Neural progenitor cell (in vitro differentiated cells): ENCODE measurements around the gene SLC39A6. TPM values are rescaled to one million over a fixed set of nuclear protein-coding genes. Genes with fewer than 3 reads are reported as not detected.

ENCODE experiments used
- DNase-seq: peaks from one replicate; pipeline ENCODE4 v3.0.0-alpha.2; 2016; ENCODE audit warnings: low spot score
- H2AFZ ChIP-seq: fragments of 200-600 bp; sonication (generic); replicated peaks from 2 replicates; pipeline ENCODE4 v1.6.1; 2016; ENCODE audit warnings: antibody characterized with exemption
- H3F3A ChIP-seq: fragments of 200-600 bp; sonication (generic); 2 replicates; pipeline ENCODE4 v1.6.1; 2016; ENCODE audit warnings: antibody characterized with exemption, low read depth
- H3K27ac ChIP-seq: fragments of 200-600 bp; sonication (generic); 2 replicates; pipeline ENCODE4 v1.5.1; 2016; ENCODE audit warnings: mild to moderate bottlenecking
- H3K27me3 ChIP-seq: fragments of 200-600 bp; sonication (generic); 2 replicates; pipeline ENCODE4 v1.6.1; 2016; ENCODE audit warnings: mild to moderate bottlenecking, moderate library complexity
- H3K36me3 ChIP-seq: fragments of 200-600 bp; sonication (generic); 2 replicates; pipeline ENCODE4 v1.5.1; 2016
- H3K4me1 ChIP-seq: fragments of 200-600 bp; sonication (generic); 2 replicates; pipeline ENCODE4 v1.6.1; 2016; ENCODE audit warnings: mixed run types
- H3K4me2 ChIP-seq: fragments of 200-600 bp; sonication (generic); 2 replicates; pipeline ENCODE4 v1.6.1; 2016
- H3K4me3 ChIP-seq: fragments of 200-600 bp; sonication (generic); 2 replicates; pipeline ENCODE4 v1.5.1; 2016
- H3K79me2 ChIP-seq: fragments of 200-600 bp; sonication (generic); 2 replicates; pipeline ENCODE4 v1.6.1; 2016; ENCODE audit warnings: low read depth
- H3K9ac ChIP-seq: fragments of 200-600 bp; sonication (generic); 2 replicates; pipeline ENCODE4 v1.6.1; 2016
- H3K9me3 ChIP-seq: fragments of 200-600 bp; sonication (generic); 2 replicates; pipeline ENCODE4 v1.5.1; 2016; ENCODE audit warnings: low read depth
- H4K20me1 ChIP-seq: fragments of 200-600 bp; sonication (generic); 2 replicates; pipeline ENCODE4 v1.6.1; 2016; ENCODE audit warnings: low read depth
- H3K27ac Mint-ChIP-seq: 3 replicates; pipeline ENCODE4 v1.8.0; 2021; ENCODE audit warnings: mixed read lengths
- H3K27me3 Mint-ChIP-seq: 2 replicates; pipeline ENCODE4 v1.8.0; 2022; ENCODE audit warnings: low read depth, mild to moderate bottlenecking, inconsistent platforms, moderate library complexity, mixed read lengths; ENCODE audit not compliant: insufficient read depth
- H3K36me3 Mint-ChIP-seq: 3 replicates; pipeline ENCODE4 v1.8.0; 2021; ENCODE audit warnings: mixed read lengths
- H3K4me1 Mint-ChIP-seq: 3 replicates; pipeline ENCODE4 v1.8.0; 2021; ENCODE audit warnings: mixed read lengths
- H3K4me3 Mint-ChIP-seq: 3 replicates; pipeline ENCODE4 v1.8.0; 2021; ENCODE audit warnings: mild to moderate bottlenecking, moderate library complexity, mixed read lengths
- H3K9me3 Mint-ChIP-seq: 3 replicates; pipeline ENCODE4 v1.8.0; 2020; ENCODE audit warnings: mixed read lengths
- EZH2 ChIP-seq: fragments of 200-600 bp; sonication (generic); IDR thresholded peaks from 2 replicates; pipeline ENCODE4 v1.6.1; 2017; ENCODE audit warnings: antibody characterized with exemption, mild to moderate bottlenecking, moderate library complexity
- EZH2phosphoT487 ChIP-seq: fragments of 200-600 bp; sonication (generic); IDR thresholded peaks from 2 replicates; pipeline ENCODE4 v1.6.1; 2017; ENCODE audit warnings: antibody characterized with exemption
- total RNA-seq: library from RNA; depleted of rRNA; stranded (reverse); fragments of >200 nt; gene quantifications from 2 replicates; pipeline ENCODE4 v1.2.3, GENCODE V29; 2015; ENCODE audit warnings: low replicate concordance
- TF ChIP-seq, protein P1 (sequence below): fragments of 200-600 bp; sonication (generic); IDR thresholded peaks from 2 replicates; pipeline ENCODE4 v1.5.1; 2017; ENCODE audit warnings: antibody characterized with exemption, mild to moderate bottlenecking

SLC39A6 gene
- total RNA-seq, 1 donor from 2014 or later: 92.5 TPM

DNA sequence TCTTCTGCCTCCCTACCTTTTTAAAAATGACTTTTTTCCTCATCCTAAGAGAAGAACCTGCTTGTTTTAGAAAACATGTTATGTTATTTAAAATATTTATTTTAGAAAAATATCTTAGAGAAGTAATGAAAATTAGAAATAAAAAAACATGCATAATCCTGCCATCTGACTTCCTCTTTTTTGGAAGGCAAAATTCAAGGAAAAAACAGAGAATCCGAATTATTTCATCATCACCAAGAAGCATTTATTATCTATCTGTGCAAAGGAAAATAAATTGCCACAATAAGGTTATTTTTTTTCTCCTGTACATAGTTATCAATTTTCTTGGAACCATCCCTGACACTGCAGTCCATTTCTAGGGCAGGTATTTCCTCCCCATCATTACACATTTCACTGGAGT, 14.4 kb downstream of the SLC39A6 start:
- Histone ChIP-seq H3F3A (no peaks in the 10 kb centered on the region), H3K27me3 (no peaks in the 10 kb centered on the region), H2AFZ (no peak overlapping the region), H3K9ac (no peak overlapping the region), H3K36me3 (peaks cover 18% of the 10 kb centered on the region), H3K79me2 (no peaks in the 10 kb centered on the region), H3K4me3 (no peak overlapping the region), H3K4me2 (no peak overlapping the region), H3K27ac (no peak overlapping the region), H3K9me3 (no peaks in the 10 kb centered on the region), H4K20me1 (no peaks in the 10 kb centered on the region), H3K4me1 (no peaks in the 10 kb centered on the region)
- TF ChIP-seq EZH2phosphoT487 (no peak), EZH2 (no peak)
- TF ChIP-seq, protein P1, sequence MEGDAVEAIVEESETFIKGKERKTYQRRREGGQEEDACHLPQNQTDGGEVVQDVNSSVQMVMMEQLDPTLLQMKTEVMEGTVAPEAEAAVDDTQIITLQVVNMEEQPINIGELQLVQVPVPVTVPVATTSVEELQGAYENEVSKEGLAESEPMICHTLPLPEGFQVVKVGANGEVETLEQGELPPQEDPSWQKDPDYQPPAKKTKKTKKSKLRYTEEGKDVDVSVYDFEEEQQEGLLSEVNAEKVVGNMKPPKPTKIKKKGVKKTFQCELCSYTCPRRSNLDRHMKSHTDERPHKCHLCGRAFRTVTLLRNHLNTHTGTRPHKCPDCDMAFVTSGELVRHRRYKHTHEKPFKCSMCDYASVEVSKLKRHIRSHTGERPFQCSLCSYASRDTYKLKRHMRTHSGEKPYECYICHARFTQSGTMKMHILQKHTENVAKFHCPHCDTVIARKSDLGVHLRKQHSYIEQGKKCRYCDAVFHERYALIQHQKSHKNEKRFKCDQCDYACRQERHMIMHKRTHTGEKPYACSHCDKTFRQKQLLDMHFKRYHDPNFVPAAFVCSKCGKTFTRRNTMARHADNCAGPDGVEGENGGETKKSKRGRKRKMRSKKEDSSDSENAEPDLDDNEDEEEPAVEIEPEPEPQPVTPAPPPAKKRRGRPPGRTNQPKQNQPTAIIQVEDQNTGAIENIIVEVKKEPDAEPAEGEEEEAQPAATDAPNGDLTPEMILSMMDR: no peak
- Mint-ChIP-seq H3K4me1 (no peaks in the 10 kb centered on the region), H3K4me3 (no peak overlapping the region), H3K27me3 (no peaks in the 10 kb centered on the region), H3K9me3 (no peaks in the 10 kb centered on the region), H3K27ac (no peak overlapping the region), H3K36me3 (peaks cover 45% of the 10 kb centered on the region)
- DNase-seq: no peak

DNA sequence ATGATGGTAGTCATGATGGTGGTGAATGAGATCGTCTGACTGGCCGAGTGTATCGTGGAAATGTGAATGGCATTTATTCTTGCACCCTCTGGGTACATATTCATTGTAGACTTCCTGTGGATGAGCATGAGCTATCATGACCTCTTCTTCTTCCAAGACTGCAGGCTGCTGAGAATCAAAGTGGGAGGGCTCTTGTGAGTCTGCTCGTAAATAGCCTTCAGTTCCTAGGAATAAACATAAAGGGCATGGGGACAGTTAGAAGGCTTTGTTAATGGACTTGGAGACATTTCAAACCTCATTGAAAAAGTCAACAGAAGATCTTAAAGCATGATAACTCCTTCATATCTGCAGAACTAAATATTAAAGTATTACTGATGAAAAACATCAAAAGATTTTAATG, 14.9 kb downstream of the SLC39A6 start:
- Mint-ChIP-seq H3K9me3 (no peaks in the 10 kb centered on the region), H3K27me3 (no peaks in the 10 kb centered on the region), H3K4me1 (no peaks in the 10 kb centered on the region), H3K27ac (no peak overlapping the region), H3K4me3 (no peak overlapping the region), H3K36me3 (peaks cover 46% of the 10 kb centered on the region)
- Histone ChIP-seq H3K36me3 (peaks cover 19% of the 10 kb centered on the region), H3K4me3 (no peak overlapping the region), H4K20me1 (no peaks in the 10 kb centered on the region), H3K9me3 (no peaks in the 10 kb centered on the region), H3K27ac (no peak overlapping the region), H3K4me2 (no peak overlapping the region), H3K4me1 (no peaks in the 10 kb centered on the region), H2AFZ (no peak overlapping the region), H3K27me3 (no peaks in the 10 kb centered on the region), H3K9ac (no peak overlapping the region), H3K79me2 (no peaks in the 10 kb centered on the region), H3F3A (no peaks in the 10 kb centered on the region)
- no peak for DNase-seq
- TF ChIP-seq EZH2phosphoT487: no peak
- TF ChIP-seq, protein P1: no peak
- no peak for TF ChIP-seq EZH2

DNA sequence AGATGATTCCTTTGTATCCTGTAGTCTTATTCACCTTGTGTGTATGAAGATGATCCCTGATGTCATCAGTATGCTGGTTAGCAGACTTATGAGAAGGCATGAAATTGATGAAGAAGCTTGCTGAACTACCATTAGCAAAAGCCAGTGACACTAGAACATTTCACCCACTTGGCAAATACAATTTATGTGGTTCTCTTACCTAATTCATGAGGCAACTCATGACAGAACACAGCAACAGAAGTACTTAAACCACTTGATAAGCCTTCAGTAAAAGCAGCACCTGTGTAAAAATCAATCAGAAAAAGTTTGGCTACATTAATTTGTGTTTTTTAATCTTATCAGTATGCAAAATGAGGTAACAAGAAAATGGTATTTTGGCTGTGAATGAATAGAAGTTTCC, 16.8 kb downstream of the SLC39A6 start:
- no peaks in the 10 kb centered on the region for H3F3A ChIP-seq
- H3K4me3 ChIP-seq: no peak overlapping the region
- no peaks in the 10 kb centered on the region for H3K4me1 ChIP-seq
- H3K9me3 Mint-ChIP-seq: no peaks in the 10 kb centered on the region
- H3K27me3 Mint-ChIP-seq: no peaks in the 10 kb centered on the region
- no peaks in the 10 kb centered on the region for H3K9me3 ChIP-seq
- H3K4me2 ChIP-seq: no peak overlapping the region
- H3K79me2 ChIP-seq: no peaks in the 10 kb centered on the region
- H3K9ac ChIP-seq: no peak overlapping the region
- H3K36me3 Mint-ChIP-seq: peaks cover 42% of the 10 kb centered on the region
- no peak overlapping the region for H2AFZ ChIP-seq
- H3K27me3 ChIP-seq: no peaks in the 10 kb centered on the region
- H3K27ac ChIP-seq: no peak overlapping the region
- TF ChIP-seq EZH2 (no peak), EZH2phosphoT487 (no peak)
- TF ChIP-seq, protein P1: no peak
- no peaks in the 10 kb centered on the region for H3K4me1 Mint-ChIP-seq
- H4K20me1 ChIP-seq: no peaks in the 10 kb centered on the region
- no peak overlapping the region for H3K27ac Mint-ChIP-seq
- H3K4me3 Mint-ChIP-seq: no peak overlapping the region
- no peak for DNase-seq
- peaks cover 28% of the 10 kb centered on the region for H3K36me3 ChIP-seq

DNA sequence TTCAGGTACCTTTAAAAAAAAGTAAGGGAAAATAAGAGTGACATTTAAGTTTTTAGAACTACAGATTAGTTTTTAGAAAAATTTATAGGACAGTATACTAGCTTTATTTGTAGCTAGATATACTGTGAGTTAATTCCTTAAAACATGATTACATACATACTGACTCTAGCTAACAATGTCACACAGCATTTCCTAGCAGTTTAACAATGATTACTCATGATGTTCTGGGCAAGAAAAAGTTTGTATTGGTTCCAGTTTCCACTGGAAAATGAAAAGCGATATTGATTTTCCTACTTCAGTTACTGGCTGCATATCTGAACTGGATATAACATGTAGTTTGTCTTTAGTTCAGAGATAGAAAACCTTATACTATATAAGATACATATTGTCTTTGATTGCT, 19.4 kb downstream of the SLC39A6 start:
- no peaks in the 10 kb centered on the region for H3F3A ChIP-seq
- H2AFZ ChIP-seq: no peak overlapping the region
- H3K27me3 ChIP-seq: no peaks in the 10 kb centered on the region
- H3K4me1 ChIP-seq: no peaks in the 10 kb centered on the region
- H3K36me3 ChIP-seq: peaks cover 24% of the 10 kb centered on the region
- H3K4me2 ChIP-seq: no peak overlapping the region
- no peak overlapping the region for H3K9ac ChIP-seq
- no peaks in the 10 kb centered on the region for H3K4me1 Mint-ChIP-seq
- no peaks in the 10 kb centered on the region for H3K79me2 ChIP-seq
- H3K36me3 Mint-ChIP-seq: peaks cover 26% of the 10 kb centered on the region
- no peak overlapping the region for H3K4me3 ChIP-seq
- no peak for DNase-seq
- no peaks in the 10 kb centered on the region for H3K27me3 Mint-ChIP-seq
- no peak overlapping the region for H3K27ac ChIP-seq
- no peak overlapping the region for H3K4me3 Mint-ChIP-seq
- no peaks in the 10 kb centered on the region for H3K9me3 Mint-ChIP-seq
- H4K20me1 ChIP-seq: no peaks in the 10 kb centered on the region
- H3K27ac Mint-ChIP-seq: no peak overlapping the region
- TF ChIP-seq EZH2phosphoT487 (no peak), EZH2 (no peak)
- TF ChIP-seq, protein P1: no peak
- no peaks in the 10 kb centered on the region for H3K9me3 ChIP-seq
